Smooth muscle cell (in vitro differentiated cells): ENCODE data around the gene CYP2S1. TPM values are rescaled to one million over a fixed set of nuclear protein-coding genes. Genes with fewer than 3 reads are reported as not detected.
"Not testable (repeated sequence)": the region's sequence is repeated elsewhere in the genome, so short reads cannot be mapped to it uniquely, and the experiment has no call there.

ENCODE experiments used
- DNase-seq: peaks from one replicate; lab custom pipeline; 2025; ENCODE audit not compliant: unreplicated experiment; lab: John Stamatoyannopoulos, UW
- H2AFZ ChIP-seq: fragments of 200-600 bp; sonication (generic); 2 replicates; pipeline ENCODE4 v1.6.0; 2016; ENCODE audit warnings: antibody characterized with exemption, low read depth, mild to moderate bottlenecking
- H3F3A ChIP-seq: fragments of 200-600 bp; sonication (generic); 2 replicates; pipeline ENCODE4 v1.6.0; 2017; ENCODE audit warnings: antibody characterized with exemption, low read depth
- H3K27ac ChIP-seq: fragments of 200-600 bp; sonication (generic); 2 replicates; pipeline ENCODE4 v1.5.1; 2016; ENCODE audit warnings: low read depth, mild to moderate bottlenecking
- H3K27me3 ChIP-seq: fragments of 200-600 bp; sonication (generic); 2 replicates; pipeline ENCODE4 v1.6.1; 2016; ENCODE audit warnings: low read depth, mild to moderate bottlenecking
- H3K36me3 ChIP-seq: fragments of 200-600 bp; sonication (generic); 2 replicates; pipeline ENCODE4 v1.5.1; 2016; ENCODE audit warnings: low read depth
- H3K4me1 ChIP-seq: fragments of 200-600 bp; sonication (generic); 2 replicates; pipeline ENCODE4 v1.5.1; 2016; ENCODE audit warnings: low read depth
- H3K4me2 ChIP-seq: fragments of 200-600 bp; sonication (generic); 2 replicates; pipeline ENCODE4 v1.6.0; 2016; ENCODE audit warnings: mild to moderate bottlenecking
- H3K4me3 ChIP-seq: fragments of 200-600 bp; sonication (generic); 2 replicates; pipeline ENCODE4 v1.5.1; 2016; ENCODE audit warnings: mild to moderate bottlenecking
- H3K79me2 ChIP-seq: fragments of 200-600 bp; sonication (generic); 2 replicates; pipeline ENCODE4 v1.6.0; 2016; ENCODE audit warnings: low read depth, mild to moderate bottlenecking
- H3K9ac ChIP-seq: fragments of 200-600 bp; sonication (generic); 2 replicates; pipeline ENCODE4 v1.6.0; 2016; ENCODE audit warnings: low read depth
- H3K9me3 ChIP-seq: fragments of 200-600 bp; sonication (generic); replicated peaks from 2 replicates; pipeline ENCODE4 v1.5.1; 2016; ENCODE audit warnings: low read depth
- H4K20me1 ChIP-seq: fragments of 200-600 bp; sonication (generic); 2 replicates; pipeline ENCODE4 v1.6.0; 2016; ENCODE audit warnings: low read depth
- CTCF ChIP-seq: fragments of 200-600 bp; sonication (generic); IDR thresholded peaks from 2 replicates; pipeline ENCODE4 v1.5.1; 2017; ENCODE audit warnings: borderline replicate concordance, mild to moderate bottlenecking, antibody characterized with exemption; ENCODE audit not compliant: insufficient read depth, poor library complexity, severe bottlenecking
- WGBS: methylation state at CpG from one replicate; pipeline ENCODE4 v1.1.7; 2016; ENCODE audit warnings: low lambda C conversion rate; 5-methylcytosine and 5-hydroxymethylcytosine counted together
- polyA plus RNA-seq: library from polyadenylated mRNA; unstranded; fragments of >200 nt; fragmentation: Nextera tagmentation; extraction: Ambion mirVana; gene quantifications from 2 replicates; pipeline ENCODE4 v1.2.1, GENCODE V29; 2016
- total RNA-seq: library from RNA; depleted of rRNA; stranded (reverse); fragments of >200 nt; gene quantifications from 2 replicates; pipeline ENCODE4 v1.2.3, GENCODE V29; 2014

Gene CYP2S1
- total RNA-seq, result 0.18 and 0.63 TPM in 2 replicates
- polyA plus RNA-seq, result 1.8 and 6.1 TPM in 2 replicates

- TF ChIP-seq CTCF, result no peak
- Histone ChIP-seq H3K4me2 (peak within 1 kb of the TSS; percentile 77), H3F3A (no peaks in the 10 kb centered on the region), H3K9me3 (no peaks in the 10 kb centered on the region), H3K4me3 (peak within 1 kb of the TSS; percentile 46), H3K27ac (no peak within 1 kb of the TSS), H3K4me1 (peaks cover 4% of the 10 kb centered on the region), H2AFZ (peak within 1 kb of the TSS; percentile 28), H3K27me3 (peaks cover 20% of the 10 kb centered on the region), H3K9ac (no peak within 1 kb of the TSS), H4K20me1 (no peaks in the 10 kb centered on the region), H3K79me2 (no peaks in the 10 kb centered on the region), H3K36me3 (no peaks in the 10 kb centered on the region)
- no peak for DNase-seq
- 3% methylated on average over 41 of the region's 58 CpGs for WGBS
Observed at GRCh38 chr19:41192574-41193429, at the start of gene CYP2S1. CYP2S1 (plus strand) TSS chr19:41193219; CDS start chr19:41193265, 46 bp downstream.

- no peaks in the 10 kb centered on the region for H3K27me3 ChIP-seq
- no peak overlapping the region for H2AFZ ChIP-seq
- no peak overlapping the region for H3K4me2 ChIP-seq
- no peaks in the 10 kb centered on the region for H3K9me3 ChIP-seq
- no peak overlapping the region for H3K27ac ChIP-seq
- no peaks in the 10 kb centered on the region for H4K20me1 ChIP-seq
- H3K4me3 ChIP-seq, result no peak overlapping the region
- H3K36me3 ChIP-seq, result no peaks in the 10 kb centered on the region
- peak; percentile 5 for DNase-seq
- H3K4me1 ChIP-seq, result no peaks in the 10 kb centered on the region
- peak; percentile 75 for TF ChIP-seq CTCF
- H3K79me2 ChIP-seq, result no peaks in the 10 kb centered on the region
- 38% methylated on average over 7 of the region's 7 CpGs for WGBS
- no peak overlapping the region for H3K9ac ChIP-seq
- H3F3A ChIP-seq, result no peaks in the 10 kb centered on the region
Observed at GRCh38 chr19:41144403-41144802, 48.6 kb upstream of the CYP2S1 start.

- TF ChIP-seq CTCF, result no peak
- Histone ChIP-seq H3K27me3 (no peaks in the 10 kb centered on the region), H3K79me2 (no peaks in the 10 kb centered on the region), H2AFZ (no peak overlapping the region), H3K9ac (no peak overlapping the region), H3K36me3 (no peaks in the 10 kb centered on the region), H3K4me2 (no peak overlapping the region), H3K27ac (no peak overlapping the region), H4K20me1 (no peaks in the 10 kb centered on the region), H3K4me3 (no peak overlapping the region), H3K9me3 (no peaks in the 10 kb centered on the region), H3F3A (no peaks in the 10 kb centered on the region), H3K4me1 (no peaks in the 10 kb centered on the region)
- DNase-seq, result no peak
- 90% methylated on average over 2 of the region's 2 CpGs for WGBS
Observed at GRCh38 chr19:41149831-41150230, 43.2 kb upstream of the CYP2S1 start.

- not testable (repeated sequence) for H2AFZ ChIP-seq, H4K20me1 ChIP-seq, H3K9ac ChIP-seq, H3K4me1 ChIP-seq, H3K9me3 ChIP-seq, H3K36me3 ChIP-seq, H3K4me3 ChIP-seq, DNase-seq, H3K27me3 ChIP-seq, H3F3A ChIP-seq, H3K27ac ChIP-seq, H3K4me2 ChIP-seq, H3K79me2 ChIP-seq
- 93% methylated on average over 7 of the region's 7 CpGs for WGBS
Observed at GRCh38 chr19:41150986-41151385, 42.0 kb upstream of the CYP2S1 start.
